Neural cell (in vitro differentiated cells): ENCODE measurements around the gene PARD3B.

ENCODE experiments used
- EP300 ChIP-seq: fragments of 450-650 bp; conservative IDR thresholded peaks from 2 replicates; pipeline ENCODE4 v1.6.1; 2014; ENCODE audit warnings: antibody characterized with exemption, mild to moderate bottlenecking, moderate library complexity; ENCODE audit not compliant: poor library complexity, severe bottlenecking
- EZH2 ChIP-seq: fragments of 200-600, 300-800 bp; shearing (Covaris generic), sonication (generic); IDR thresholded peaks from 2 replicates; pipeline ENCODE4 v1.6.1; 2014; ENCODE audit warnings: antibody characterized with exemption, low read length, borderline replicate concordance, mild to moderate bottlenecking; ENCODE audit not compliant: insufficient read depth, poor library complexity, severe bottlenecking
- MXI1 ChIP-seq: fragments of 450-650 bp; conservative IDR thresholded peaks from 2 replicates; pipeline ENCODE4 v1.6.1; 2014; ENCODE audit warnings: antibody characterized with exemption, mild to moderate bottlenecking; ENCODE audit not compliant: poor library complexity, severe bottlenecking
- POLR2AphosphoS5 ChIP-seq: IDR thresholded peaks from 2 replicates; pipeline ENCODE4 v1.6.1; 2012
- TAF1 ChIP-seq: IDR thresholded peaks from 2 replicates; pipeline ENCODE4 v1.6.1; 2012; ENCODE audit warnings: low read depth
- TF ChIP-seq, protein P1 (sequence below): fragments of 450-650 bp; IDR thresholded peaks from 2 replicates; pipeline ENCODE4 v1.5.1; 2014; ENCODE audit warnings: antibody characterized with exemption, mild to moderate bottlenecking, moderate library complexity; ENCODE audit not compliant: poor library complexity, severe bottlenecking

DNA sequence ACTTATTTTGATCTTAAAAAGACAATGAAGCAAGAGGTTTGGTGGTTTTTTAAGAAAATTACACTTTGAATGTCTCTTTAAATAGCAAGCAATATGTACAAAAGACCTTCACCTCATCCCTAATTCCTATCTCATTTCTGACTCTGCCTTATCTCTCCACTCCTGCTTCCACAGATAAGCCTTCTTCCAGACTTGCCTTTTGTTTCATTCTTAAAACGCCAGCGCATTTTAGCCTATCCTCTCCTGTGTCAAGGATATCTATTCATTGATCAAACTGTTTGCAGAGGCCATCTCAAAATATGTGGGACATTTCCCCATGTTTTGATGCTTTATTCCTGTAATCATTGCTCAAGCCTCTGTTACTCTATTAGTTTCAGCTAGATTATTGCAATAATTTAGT is 562.5 kb downstream of the PARD3B start:
- TF ChIP-seq EP300 (no peak), MXI1 (no peak), EZH2 (no peak), POLR2AphosphoS5 (no peak), TAF1 (no peak)
- TF ChIP-seq, protein P1, sequence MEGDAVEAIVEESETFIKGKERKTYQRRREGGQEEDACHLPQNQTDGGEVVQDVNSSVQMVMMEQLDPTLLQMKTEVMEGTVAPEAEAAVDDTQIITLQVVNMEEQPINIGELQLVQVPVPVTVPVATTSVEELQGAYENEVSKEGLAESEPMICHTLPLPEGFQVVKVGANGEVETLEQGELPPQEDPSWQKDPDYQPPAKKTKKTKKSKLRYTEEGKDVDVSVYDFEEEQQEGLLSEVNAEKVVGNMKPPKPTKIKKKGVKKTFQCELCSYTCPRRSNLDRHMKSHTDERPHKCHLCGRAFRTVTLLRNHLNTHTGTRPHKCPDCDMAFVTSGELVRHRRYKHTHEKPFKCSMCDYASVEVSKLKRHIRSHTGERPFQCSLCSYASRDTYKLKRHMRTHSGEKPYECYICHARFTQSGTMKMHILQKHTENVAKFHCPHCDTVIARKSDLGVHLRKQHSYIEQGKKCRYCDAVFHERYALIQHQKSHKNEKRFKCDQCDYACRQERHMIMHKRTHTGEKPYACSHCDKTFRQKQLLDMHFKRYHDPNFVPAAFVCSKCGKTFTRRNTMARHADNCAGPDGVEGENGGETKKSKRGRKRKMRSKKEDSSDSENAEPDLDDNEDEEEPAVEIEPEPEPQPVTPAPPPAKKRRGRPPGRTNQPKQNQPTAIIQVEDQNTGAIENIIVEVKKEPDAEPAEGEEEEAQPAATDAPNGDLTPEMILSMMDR: no peak
